Fibroblast of lung (primary cell): ENCODE results near the gene RNF10. TPM values are rescaled to one million over a fixed set of nuclear protein-coding genes. Genes with fewer than 3 reads are reported as not detected.

Experiments
- DNase-seq, 2 donors: peaks; one replicate each; pipeline versions ENCODE4 v3.0.0 to v3.0.0-alpha.2; 2010; ENCODE audit warnings: low read depth in 2 of 2
- H2AFZ ChIP-seq: 2 replicates; pipeline ENCODE4 v1.5.1; 2012; ENCODE audit warnings: low read length, control low read depth, inconsistent platforms
- H3K27ac ChIP-seq: 2 replicates; pipeline ENCODE4 v1.5.1; 2011; ENCODE audit warnings: low read length, control low read depth; ENCODE audit not compliant: insufficient read depth
- H3K27me3 ChIP-seq: 2 replicates; pipeline ENCODE4 v1.5.1; 2011; ENCODE audit warnings: mild to moderate bottlenecking, low read length; ENCODE audit not compliant: control insufficient read depth, insufficient read depth
- H3K36me3 ChIP-seq: 2 replicates; pipeline ENCODE4 v1.5.1; 2011; ENCODE audit warnings: low read length; ENCODE audit not compliant: control insufficient read depth, insufficient read depth
- H3K4me1 ChIP-seq: 2 replicates; pipeline ENCODE4 v1.5.1; 2011; ENCODE audit warnings: low read length; ENCODE audit not compliant: control insufficient read depth, insufficient read depth; ENCODE audit errors: extremely low read depth
- H3K4me2 ChIP-seq: 2 replicates; pipeline ENCODE4 v1.5.1; 2011; ENCODE audit warnings: low read length, control low read depth; ENCODE audit not compliant: insufficient read depth; ENCODE audit errors: extremely low read depth
- H3K4me3 ChIP-seq, 4 experiments: fragments of 200-600 bp in 1 of 4; sonication (generic) in 1 of 4; replicated peaks in 1 of 4; 2 replicates each; pipeline ENCODE4 v1.5.1; 2011 to 2016; ENCODE audit warnings: low read length in 4 of 4, low read depth in 3 of 4, mild to moderate bottlenecking in 3 of 4, control low read depth in 2 of 4, inconsistent platforms in 1 of 4, mixed read lengths in 1 of 4; ENCODE audit not compliant: insufficient read depth in 1 of 4; ENCODE audit errors: control extremely low read depth in 1 of 4
- H3K79me2 ChIP-seq: 2 replicates; pipeline ENCODE4 v1.5.1; 2012; ENCODE audit warnings: mild to moderate bottlenecking, low read length, inconsistent platforms; ENCODE audit not compliant: control insufficient read depth, insufficient read depth
- H3K9ac ChIP-seq: 2 replicates; pipeline ENCODE4 v1.5.1; 2011; ENCODE audit warnings: mild to moderate bottlenecking, low read length, control low read depth; ENCODE audit not compliant: insufficient read depth
- H3K9me3 ChIP-seq: 2 replicates; pipeline ENCODE4 v1.5.1; 2012; ENCODE audit warnings: low read depth, low read length; ENCODE audit not compliant: control insufficient read depth, insufficient read depth
- H4K20me1 ChIP-seq: 2 replicates; pipeline ENCODE4 v1.5.1; 2011; ENCODE audit warnings: low read length; ENCODE audit not compliant: control insufficient read depth, insufficient read depth; ENCODE audit errors: extremely low read depth
- EZH2 ChIP-seq: IDR thresholded peaks from 2 replicates; pipeline ENCODE4 v1.5.1; 2012; ENCODE audit warnings: low read length, control low read depth, mild to moderate bottlenecking; ENCODE audit errors: missing control alignments
- polyA plus RNA-seq, 2 donors: library from polyadenylated mRNA; depleted of rRNA in 1 of 2; stranded (reverse) in 1 of 2; unstranded in 1 of 2; fragments of >200 nt; gene quantifications; 2 replicates each; pipeline ENCODE4 v1.2.1, GENCODE V29; 2011 to 2012; ENCODE audit warnings: missing spikeins in 1 of 2
- total RNA-seq: library from RNA; depleted of rRNA; stranded (reverse); fragments of >200 nt; gene quantifications from 2 replicates; pipeline ENCODE4 v1.2.1, GENCODE V29; 2014
- TF ChIP-seq, protein P1 (sequence below), 2 donors: IDR thresholded peaks in 1 of 2; conservative IDR thresholded peaks in 1 of 2; 1 replicate in 1 of 2; 2 replicates in 1 of 2; pipeline ENCODE4 v1.5.1; 2011 to 2012; ENCODE audit warnings: low read length in 2 of 2, control low read depth in 1 of 2, inconsistent platforms in 1 of 2, low read depth in 1 of 2, mild to moderate bottlenecking in 1 of 2

RNF10 gene
- total and polyA plus RNA-seq, 2 donors (not counting 1 experiment from before 2014, with no cell fraction given): 174 to 184 TPM

DNA sequence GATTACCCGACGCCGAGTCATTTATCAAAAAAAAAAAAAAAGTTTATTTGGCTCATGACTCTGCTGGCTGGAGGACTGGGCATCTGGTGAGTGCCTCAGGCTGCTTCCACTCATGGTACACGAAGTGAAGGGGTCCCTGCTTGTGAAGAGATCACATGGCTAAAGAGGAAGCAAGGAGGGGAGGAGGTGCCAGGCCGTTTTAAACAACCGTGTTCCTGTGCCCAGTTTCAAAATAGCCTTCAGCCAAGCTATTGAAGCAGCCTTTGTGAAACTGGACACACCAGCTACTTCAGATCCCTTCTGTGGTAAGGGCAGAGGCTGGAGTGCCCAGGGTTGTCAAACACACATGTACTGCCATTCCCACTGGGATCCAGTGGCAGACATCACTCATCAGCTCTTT lies 39.4 kb downstream of the RNF10 start:
- Histone ChIP-seq H3K4me3 (no peak overlapping the region), H3K4me1 (no peaks in the 10 kb centered on the region), H3K27me3 (no peaks in the 10 kb centered on the region), H4K20me1 (no peaks in the 10 kb centered on the region), H3K4me2 (no peak overlapping the region), H3K36me3 (peaks cover 17% of the 10 kb centered on the region), H3K27ac (no peak overlapping the region), H2AFZ (no peak overlapping the region), H3K9ac (no peak overlapping the region), H3K79me2 (no peaks in the 10 kb centered on the region), H3K9me3 (no peaks in the 10 kb centered on the region)
- TF ChIP-seq, protein P1, sequence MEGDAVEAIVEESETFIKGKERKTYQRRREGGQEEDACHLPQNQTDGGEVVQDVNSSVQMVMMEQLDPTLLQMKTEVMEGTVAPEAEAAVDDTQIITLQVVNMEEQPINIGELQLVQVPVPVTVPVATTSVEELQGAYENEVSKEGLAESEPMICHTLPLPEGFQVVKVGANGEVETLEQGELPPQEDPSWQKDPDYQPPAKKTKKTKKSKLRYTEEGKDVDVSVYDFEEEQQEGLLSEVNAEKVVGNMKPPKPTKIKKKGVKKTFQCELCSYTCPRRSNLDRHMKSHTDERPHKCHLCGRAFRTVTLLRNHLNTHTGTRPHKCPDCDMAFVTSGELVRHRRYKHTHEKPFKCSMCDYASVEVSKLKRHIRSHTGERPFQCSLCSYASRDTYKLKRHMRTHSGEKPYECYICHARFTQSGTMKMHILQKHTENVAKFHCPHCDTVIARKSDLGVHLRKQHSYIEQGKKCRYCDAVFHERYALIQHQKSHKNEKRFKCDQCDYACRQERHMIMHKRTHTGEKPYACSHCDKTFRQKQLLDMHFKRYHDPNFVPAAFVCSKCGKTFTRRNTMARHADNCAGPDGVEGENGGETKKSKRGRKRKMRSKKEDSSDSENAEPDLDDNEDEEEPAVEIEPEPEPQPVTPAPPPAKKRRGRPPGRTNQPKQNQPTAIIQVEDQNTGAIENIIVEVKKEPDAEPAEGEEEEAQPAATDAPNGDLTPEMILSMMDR (conservative IDR thresholded peaks at IDR 0.05 in 1 of 2, IDR thresholded peaks at IDR 0.05 in 1 of 2; ENCODE audit: low read depth in 1 of 2, low read length in 2 of 2): no peak
- TF ChIP-seq EZH2: no peak
- DNase-seq: no peak

DNA sequence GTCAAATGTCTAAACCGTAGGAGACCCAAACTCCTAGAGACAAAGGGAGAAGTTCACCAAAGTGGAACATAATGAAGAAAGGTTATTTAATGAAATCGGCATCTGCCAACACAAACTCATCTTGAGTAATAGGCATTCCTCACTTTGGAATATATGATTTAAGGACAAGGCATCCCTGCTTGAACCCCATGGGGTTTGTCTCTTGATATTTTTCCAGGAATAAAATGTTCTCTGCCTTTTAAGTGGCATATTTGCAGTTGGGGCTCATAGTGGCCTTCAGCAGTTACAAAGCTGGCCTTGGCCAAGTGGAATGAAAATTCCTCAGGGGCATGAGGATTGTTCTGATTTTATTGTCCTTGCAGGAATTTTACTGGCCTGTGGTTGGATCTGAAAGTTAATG lies 40.0 kb downstream of the RNF10 start:
- H3K9me3 ChIP-seq: no peaks in the 10 kb centered on the region
- no peak overlapping the region for H3K4me3 ChIP-seq
- no peak overlapping the region for H3K27ac ChIP-seq
- no peaks in the 10 kb centered on the region for H3K4me1 ChIP-seq
- TF ChIP-seq EZH2: no peak
- TF ChIP-seq, protein P1 (conservative IDR thresholded peaks at IDR 0.05 in 1 of 2, IDR thresholded peaks at IDR 0.05 in 1 of 2; ENCODE audit: low read depth in 1 of 2, low read length in 2 of 2): no peak
- H3K27me3 ChIP-seq: no peaks in the 10 kb centered on the region
- H3K4me2 ChIP-seq: no peak overlapping the region
- H3K79me2 ChIP-seq: no peaks in the 10 kb centered on the region
- no peaks in the 10 kb centered on the region for H4K20me1 ChIP-seq
- H2AFZ ChIP-seq: no peak overlapping the region
- peaks cover 18% of the 10 kb centered on the region for H3K36me3 ChIP-seq
- DNase-seq: no peak
- no peak overlapping the region for H3K9ac ChIP-seq

DNA sequence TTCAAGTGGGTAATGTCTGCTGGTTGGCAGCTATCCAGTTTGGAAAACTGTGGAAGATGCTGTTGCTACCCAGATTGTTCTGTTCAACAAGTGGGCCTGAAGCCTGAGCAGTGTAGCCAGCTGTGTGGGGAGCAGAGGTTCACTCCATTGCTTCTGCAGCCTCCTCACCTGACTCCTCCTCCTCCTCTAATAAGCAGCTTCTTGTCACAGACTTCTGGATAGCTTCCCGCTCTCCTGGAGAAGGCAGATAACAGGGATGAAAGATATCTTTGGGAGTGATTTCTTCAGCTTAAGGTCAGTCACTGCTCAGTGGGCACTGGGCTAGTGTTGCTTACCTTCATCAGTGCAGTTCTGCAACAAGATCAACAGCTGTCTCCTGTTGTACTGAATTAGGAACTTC lies 45.0 kb downstream of the RNF10 start:
- Histone ChIP-seq H3K4me2 (no peak overlapping the region), H3K9ac (no peak overlapping the region), H3K27me3 (no peaks in the 10 kb centered on the region), H4K20me1 (no peaks in the 10 kb centered on the region), H3K9me3 (no peaks in the 10 kb centered on the region), H3K27ac (no peak overlapping the region), H3K79me2 (no peaks in the 10 kb centered on the region), H3K4me3 (no peak overlapping the region), H2AFZ (no peak overlapping the region), H3K36me3 (peaks cover 13% of the 10 kb centered on the region), H3K4me1 (peaks cover 7% of the 10 kb centered on the region)
- DNase-seq: no peak
- TF ChIP-seq EZH2: no peak
- TF ChIP-seq, protein P1 (conservative IDR thresholded peaks at IDR 0.05 in 1 of 2, IDR thresholded peaks at IDR 0.05 in 1 of 2; ENCODE audit: low read depth in 1 of 2, low read length in 2 of 2): no peak
